GM19025 (cell line): ENCODE results near the gene SULT1A1.
"Not testable (repeated sequence)": the region's sequence is repeated elsewhere in the genome, so short reads cannot be mapped to it uniquely, and the experiment has no call there.

Experiments
- ATAC-seq: cut with Tn5 transposase; IDR thresholded peaks from one replicate; pipeline ENCODE4 v1.9.1; 2021; ENCODE audit warnings: mild to moderate bottlenecking, low read depth, moderate library complexity; ENCODE audit not compliant: unreplicated experiment

Gene SULT1A1

DNA sequence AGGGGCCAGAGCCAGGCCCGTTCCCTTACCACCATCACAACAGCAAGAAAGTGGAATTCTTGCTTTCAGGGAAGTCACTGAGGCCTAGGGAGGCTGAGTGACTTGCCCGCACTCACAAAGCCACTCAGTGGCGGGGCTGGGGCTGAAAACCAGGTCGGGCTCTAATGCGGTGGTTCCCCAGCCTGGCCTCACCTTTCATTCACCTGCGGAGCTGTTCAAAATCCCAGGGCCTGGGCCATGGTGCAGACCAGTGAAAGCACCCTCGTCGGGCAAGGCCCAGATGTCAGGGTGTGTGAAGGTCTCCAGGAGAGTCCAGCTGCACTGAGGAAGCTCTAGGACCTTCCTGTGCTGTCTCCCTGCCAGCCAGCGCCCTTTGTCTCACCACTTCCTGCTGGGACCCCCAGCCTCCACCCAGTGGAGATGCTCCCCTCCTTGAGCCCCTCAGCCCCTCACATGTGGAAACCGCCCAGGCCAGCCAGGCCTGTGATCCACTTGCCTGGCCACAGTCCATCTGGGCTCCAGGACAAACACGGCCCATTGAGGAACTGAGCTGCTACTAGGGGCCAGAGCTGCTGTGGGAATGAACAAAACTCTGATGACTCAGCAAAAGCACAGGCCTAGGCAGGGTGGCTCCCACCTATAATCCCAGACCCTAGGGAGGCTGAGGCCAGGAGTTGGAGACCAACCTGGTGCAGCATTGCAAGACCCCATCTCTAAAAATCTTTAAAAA lies 812 bp downstream of the SULT1A1 start:
- ATAC-seq, result not testable (repeated sequence)

- not testable (repeated sequence) for ATAC-seq
Observed at GRCh38 chr16:28608496-28608808, 1.4 kb downstream of the SULT1A1 start.

DNA sequence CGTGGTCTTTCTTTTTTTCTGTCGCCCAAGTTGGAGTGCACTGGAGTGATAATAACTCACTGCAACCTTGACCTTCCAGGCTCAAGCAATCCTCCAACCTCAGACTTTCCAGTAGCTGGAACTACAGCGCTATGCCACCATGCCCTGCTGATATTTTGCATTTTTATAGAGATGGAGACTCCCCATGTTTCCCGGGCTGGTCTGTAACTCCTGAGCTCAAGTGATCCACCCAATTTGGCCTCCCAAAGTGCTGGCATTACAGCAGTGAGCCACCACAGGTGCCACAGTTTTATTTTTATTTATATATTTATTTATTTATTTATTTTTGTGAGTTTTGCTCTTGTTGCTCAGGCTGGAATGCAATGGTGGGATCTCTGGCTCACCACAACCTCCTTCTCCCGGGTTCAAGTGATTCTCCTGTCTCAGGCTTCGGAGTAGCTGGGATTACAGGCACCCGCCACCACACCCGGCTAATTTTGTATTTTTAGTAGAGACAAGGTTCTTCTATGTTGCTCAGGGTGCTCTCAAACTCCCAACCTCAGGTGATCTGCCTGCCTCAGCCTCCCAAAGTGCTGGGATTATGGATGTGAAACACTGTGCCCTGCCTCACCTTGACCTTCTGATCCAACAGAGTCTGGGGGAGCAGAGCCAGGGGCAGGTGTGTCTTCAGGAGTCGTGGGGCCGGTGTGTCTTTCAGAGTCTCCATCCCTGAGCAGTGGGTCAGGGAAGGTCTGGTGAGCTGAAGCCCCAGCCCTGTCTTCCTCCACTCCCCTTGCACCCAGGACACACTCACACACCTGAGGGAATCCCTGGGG lies 2.0 kb downstream of the SULT1A1 start:
- not testable (repeated sequence) for ATAC-seq

GRCh38 chr16:28607116-28607623 lies 2.7 kb downstream of the SULT1A1 start:
- no peak for ATAC-seq

GRCh38 chr16:28606291-28607115 lies 3.3 kb downstream of the SULT1A1 start:
- no peak for ATAC-seq

- no peak for ATAC-seq
Observed at GRCh38 chr16:28604186-28604565, 5.7 kb downstream of the SULT1A1 start.

GRCh38 chr16:28603381-28604185 lies 6.3 kb downstream of the SULT1A1 start:
- ATAC-seq, result no peak

GRCh38 chr16:28602529-28602928 lies 7.3 kb downstream of the SULT1A1 start:
- ATAC-seq, result no peak

DNA sequence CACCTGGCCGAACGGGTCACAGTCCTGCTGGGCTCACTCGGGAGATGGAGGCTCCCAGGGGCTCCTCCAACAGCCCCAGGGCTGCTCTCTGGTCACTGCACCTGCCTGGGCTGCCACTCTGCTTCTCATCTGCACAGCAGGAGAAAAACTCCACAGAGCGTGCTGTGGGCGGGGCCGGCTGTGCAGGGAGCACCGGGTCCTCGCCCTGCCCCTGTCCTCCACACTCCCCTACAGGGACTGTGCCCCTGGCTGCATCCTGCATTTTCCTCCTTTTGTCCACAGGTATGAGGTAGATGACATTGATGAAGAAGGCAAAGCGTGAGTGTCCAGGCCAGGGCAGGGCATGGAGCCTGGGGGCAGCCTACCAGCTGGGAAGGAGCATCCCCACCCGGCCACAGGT lies 7.8 kb downstream of the SULT1A1 start:
- not testable (repeated sequence) for ATAC-seq

DNA sequence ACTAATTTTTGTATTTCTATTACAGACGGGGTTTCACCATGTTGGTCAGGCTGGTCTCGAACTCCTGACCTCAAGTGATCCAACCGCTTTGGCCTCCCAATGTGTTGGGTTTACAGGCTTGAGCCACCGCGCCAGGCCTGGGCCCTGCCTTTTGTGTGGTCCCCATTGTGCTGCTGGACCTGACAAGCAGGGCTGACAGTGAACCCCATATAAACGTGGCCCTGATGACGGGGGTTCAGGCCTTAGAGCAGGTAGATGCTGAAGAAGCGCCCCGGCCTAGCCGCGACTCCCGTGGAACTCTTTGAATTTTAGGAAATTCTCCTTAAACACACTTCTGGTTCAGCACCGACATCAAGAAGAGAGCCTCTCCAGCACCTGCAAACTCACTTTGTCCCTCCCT lies 8.3 kb downstream of the SULT1A1 start:
- not testable (repeated sequence) for ATAC-seq

GRCh38 chr16:28600965-28601364 lies 8.9 kb downstream of the SULT1A1 start:
- not testable (repeated sequence) for ATAC-seq

- not testable (repeated sequence) for ATAC-seq
Observed at GRCh38 chr16:28599377-28600285, 10.2 kb downstream of the SULT1A1 start.

- ATAC-seq, result no peak
Observed at GRCh38 chr16:28597692-28598261, 12.1 kb downstream of the SULT1A1 start.

- no peak for ATAC-seq
Observed at GRCh38 chr16:28596840-28597691, 12.8 kb downstream of the SULT1A1 start, which contains the start of gene SULT1A2. Gene SULT1A2, minus strand, starts transcription at chr16:28597050. Its CDS starts 1,120 bp downstream, at chr16:28595930.

- no peak for ATAC-seq
Observed at GRCh38 chr16:28596115-28596630, 13.7 kb downstream of the SULT1A1 start.

GRCh38 chr16:28595451-28595850 lies 14.4 kb downstream of the SULT1A1 start:
- ATAC-seq, result not testable (repeated sequence)

- no peak for ATAC-seq
Observed at GRCh38 chr16:28592979-28593553, 16.8 kb downstream of the SULT1A1 start.
